GM19023 (cell line): ENCODE measurements around the gene ZBTB20.

Experiments used
- ATAC-seq: cut with Tn5 transposase; IDR thresholded peaks from one replicate; pipeline ENCODE4 v1.9.1; 2021; ENCODE audit warnings: mild to moderate bottlenecking, moderate library complexity; ENCODE audit not compliant: unreplicated experiment

The ZBTB20 gene

GRCh38 chr3:114284644-114285043 lies 862.4 kb downstream of the ZBTB20 start:
- ATAC-seq = no peak
